Activated naive CD4-positive, alpha-beta T cell treated with anti-CD3 and anti-CD28 coated beads for 36 hours (primary cell): ENCODE measurements around the gene LGALS9. TPM values are rescaled to one million over a fixed set of nuclear protein-coding genes. Genes with fewer than 3 reads are reported as not detected.

ENCODE experiments used
- CTCF ChIA-PET: fragments of 350-600 bp; sonication (Branson Sonifier 250); formaldehyde crosslinking; loops from one replicate; lab custom pipeline; 2021; ENCODE audit warnings: antibody characterized with exemption; lab: Charles Lee
- DNase-seq: peaks from one replicate; pipeline ENCODE4 v3.0.0-alpha.2; 2020
- H3K27ac Mint-ChIP-seq: one replicate; pipeline ENCODE4 v1.8.0; 2021; ENCODE audit warnings: mild to moderate bottlenecking, mixed read lengths
- H3K27me3 Mint-ChIP-seq: one replicate; pipeline ENCODE4 v1.8.0; 2021; ENCODE audit warnings: low read depth, mixed read lengths
- H3K36me3 Mint-ChIP-seq: one replicate; pipeline ENCODE4 v1.8.0; 2021; ENCODE audit warnings: low read depth, mixed read lengths
- H3K4me1 Mint-ChIP-seq: one replicate; pipeline ENCODE4 v1.8.0; 2021; ENCODE audit warnings: low read depth, mixed read lengths
- H3K4me3 Mint-ChIP-seq: one replicate; pipeline ENCODE4 v1.8.0; 2021; ENCODE audit warnings: mild to moderate bottlenecking, moderate library complexity, mixed read lengths
- H3K9me3 Mint-ChIP-seq: one replicate; pipeline ENCODE4 v1.8.0; 2021; ENCODE audit warnings: mixed read lengths
- intact Hi-C: fragments of 100-400 bp; cut with micrococcal nuclease; formaldehyde crosslinking; loops from one replicate; pipeline ENCODE4 v1.15.1; 2023
- total RNA-seq, 2 experiments: library from RNA; stranded (reverse); gene quantifications; one replicate each; pipeline ENCODE4 v1.2.3, GENCODE V29; 2021

The LGALS9 gene
- total RNA-seq, 2 experiments from 2014 or later, result 80.2 to 81.1 TPM

GRCh38 chr17:27596096-27596495 is 34.9 kb upstream of the LGALS9 start:
- Mint-ChIP-seq H3K4me1 (peaks cover 10% of the 10 kb centered on the region), H3K9me3 (no peaks in the 10 kb centered on the region), H3K27ac (no peak overlapping the region), H3K4me3 (no peak overlapping the region), H3K27me3 (no peaks in the 10 kb centered on the region), H3K36me3 (peaks cover 47% of the 10 kb centered on the region)
- intact Hi-C loops, result no loop called here
- no peak for DNase-seq
- CTCF ChIA-PET, result interaction anchor here (0.8 to 2.2 kb wide), 8 partner anchors 13 to 242 kb away, joined by 3 to 9 read pairs (median 4); no protein-coding TSS in a partner anchor

GRCh38 chr17:27596566-27597187 is 34.3 kb upstream of the LGALS9 start:
- CTCF ChIA-PET, result interaction anchor here (0.6 to 6.9 kb wide), 12 partner anchors 14 to 361 kb away, joined by 3 to 78 read pairs (median 6); partner anchors contain the start of gene KSR1
- Mint-ChIP-seq H3K36me3 (peaks cover 52% of the 10 kb centered on the region), H3K4me1 (peaks cover 12% of the 10 kb centered on the region), H3K4me3 (no peak overlapping the region), H3K27ac (peak overlapping the region; percentile 58), H3K9me3 (no peaks in the 10 kb centered on the region), H3K27me3 (no peaks in the 10 kb centered on the region)
- intact Hi-C loops, result no loop called here
- DNase-seq, result no peak

GRCh38 chr17:27597188-27597580 is 33.8 kb upstream of the LGALS9 start:
- intact Hi-C loops, result no loop called here
- Mint-ChIP-seq H3K4me3 (no peak overlapping the region), H3K4me1 (peaks cover 14% of the 10 kb centered on the region), H3K27ac (no peak overlapping the region), H3K36me3 (peaks cover 54% of the 10 kb centered on the region), H3K27me3 (no peaks in the 10 kb centered on the region), H3K9me3 (no peaks in the 10 kb centered on the region)
- CTCF ChIA-PET, result interaction anchor here (0.6 to 6.9 kb wide), 11 partner anchors 8 to 362 kb away, joined by 3 to 78 read pairs (median 4); partner anchors contain the start of gene KSR1
- DNase-seq, result no peak

- H3K4me1 Mint-ChIP-seq, result peaks cover 16% of the 10 kb centered on the region
- peaks cover 50% of the 10 kb centered on the region for H3K36me3 Mint-ChIP-seq
Observed at GRCh38 chr17:27597783-27598320, 33.1 kb upstream of the LGALS9 start.

GRCh38 chr17:27598337-27599050 is 32.5 kb upstream of the LGALS9 start:
- H3K36me3 Mint-ChIP-seq, result peaks cover 52% of the 10 kb centered on the region
- no peak for DNase-seq
- intact Hi-C loops, result no loop called here
- no peaks in the 10 kb centered on the region for H3K9me3 Mint-ChIP-seq
- CTCF ChIA-PET, result interaction anchor here (0.7 to 7.7 kb wide), 20 partner anchors 9 to 363 kb away, joined by 3 to 124 read pairs (median 12); partner anchors contain the start of gene KSR1
- no peaks in the 10 kb centered on the region for H3K27me3 Mint-ChIP-seq
- H3K27ac Mint-ChIP-seq, result peak overlapping the region; percentile 30
- no peak overlapping the region for H3K4me3 Mint-ChIP-seq
- peaks cover 19% of the 10 kb centered on the region for H3K4me1 Mint-ChIP-seq

More at GRCh38 chr17:27597783-27598320, 33.1 kb upstream of the LGALS9 start:
- no peaks in the 10 kb centered on the region for H3K27me3 Mint-ChIP-seq
- H3K27ac Mint-ChIP-seq, result no peak overlapping the region
- DNase-seq, result no peak
- no peak overlapping the region for H3K4me3 Mint-ChIP-seq
- no peaks in the 10 kb centered on the region for H3K9me3 Mint-ChIP-seq
- CTCF ChIA-PET, result interaction anchor here (0.6 to 6.9 kb wide), 13 partner anchors 8 to 362 kb away, joined by 3 to 78 read pairs (median 5); partner anchors contain the start of gene KSR1
- intact Hi-C loops, result no loop called here

GRCh38 chr17:27600471-27600870 is 30.5 kb upstream of the LGALS9 start:
- intact Hi-C loops, result loop anchor here (2.0 kb wide), 1 partner anchor 56 kb away; no protein-coding TSS in a partner anchor
- no peak for DNase-seq
- H3K36me3 Mint-ChIP-seq, result peaks cover 56% of the 10 kb centered on the region
- no peak overlapping the region for H3K27ac Mint-ChIP-seq
- H3K4me3 Mint-ChIP-seq, result no peak overlapping the region
- no peaks in the 10 kb centered on the region for H3K9me3 Mint-ChIP-seq
- CTCF ChIA-PET, result interaction anchor here (0.7 to 7.7 kb wide), 39 partner anchors 8 to 572 kb away, joined by 3 to 124 read pairs (median 6); partner anchors contain the start of genes KSR1 and LGALS9
- no peaks in the 10 kb centered on the region for H3K27me3 Mint-ChIP-seq
- peaks cover 14% of the 10 kb centered on the region for H3K4me1 Mint-ChIP-seq

GRCh38 chr17:27601069-27601974 is 29.7 kb upstream of the LGALS9 start:
- Mint-ChIP-seq H3K27me3 (no peaks in the 10 kb centered on the region), H3K27ac (no peak overlapping the region), H3K9me3 (no peaks in the 10 kb centered on the region), H3K4me1 (peaks cover 11% of the 10 kb centered on the region), H3K4me3 (no peak overlapping the region), H3K36me3 (peaks cover 58% of the 10 kb centered on the region)
- intact Hi-C loops, result loop anchor here (1.0 to 2.0 kb wide), 8 partner anchors 21 to 365 kb away; partner anchors contain the start of gene KSR1
- DNase-seq, result peak; percentile 91
- CTCF ChIA-PET, result interaction anchor here (0.6 to 7.7 kb wide), 40 partner anchors 9 to 476 kb away, joined by 3 to 124 read pairs (median 8); partner anchors contain the start of genes KSR1 and LGALS9

GRCh38 chr17:27601975-27602302 is 29.0 kb upstream of the LGALS9 start:
- CTCF ChIA-PET, result interaction anchor here (0.6 to 7.7 kb wide), 25 partner anchors 10 to 365 kb away, joined by 3 to 124 read pairs (median 8); partner anchors contain the start of genes KSR1 and LGALS9
- no peaks in the 10 kb centered on the region for H3K27me3 Mint-ChIP-seq
- no peak overlapping the region for H3K4me3 Mint-ChIP-seq
- H3K9me3 Mint-ChIP-seq, result no peaks in the 10 kb centered on the region
- intact Hi-C loops, result loop anchor here (1.0 to 2.0 kb wide), 8 partner anchors 22 to 366 kb away; partner anchors contain the start of gene KSR1
- peaks cover 55% of the 10 kb centered on the region for H3K36me3 Mint-ChIP-seq
- no peak for DNase-seq
- H3K4me1 Mint-ChIP-seq, result peaks cover 11% of the 10 kb centered on the region
- H3K27ac Mint-ChIP-seq, result no peak overlapping the region

- Mint-ChIP-seq H3K4me1 (peaks cover 11% of the 10 kb centered on the region), H3K27me3 (no peaks in the 10 kb centered on the region), H3K36me3 (peaks cover 55% of the 10 kb centered on the region), H3K4me3 (no peak overlapping the region), H3K27ac (no peak overlapping the region), H3K9me3 (no peaks in the 10 kb centered on the region)
- peak; percentile 81 for DNase-seq
- intact Hi-C loops, result loop anchor here (1.0 kb wide), 3 partner anchors 44 to 153 kb away; no protein-coding TSS in a partner anchor
- CTCF ChIA-PET, result interaction anchor here (0.9 to 7.7 kb wide), 23 partner anchors 10 to 366 kb away, joined by 3 to 124 read pairs (median 8); partner anchors contain the start of genes KSR1 and LGALS9
Observed at GRCh38 chr17:27602721-27603420, 28.1 kb upstream of the LGALS9 start.

GRCh38 chr17:27603421-27603770 is 27.6 kb upstream of the LGALS9 start:
- Mint-ChIP-seq H3K27ac (no peak overlapping the region), H3K4me3 (no peak overlapping the region), H3K9me3 (no peaks in the 10 kb centered on the region), H3K4me1 (peaks cover 11% of the 10 kb centered on the region), H3K36me3 (peaks cover 56% of the 10 kb centered on the region), H3K27me3 (no peaks in the 10 kb centered on the region)
- CTCF ChIA-PET, result interaction anchor here (0.6 to 7.7 kb wide), 19 partner anchors 11 to 417 kb away, joined by 3 to 124 read pairs (median 8); partner anchors contain the start of genes KSR1 and LGALS9
- DNase-seq, result no peak
- intact Hi-C loops, result loop anchor here (1.0 kb wide), 3 partner anchors 44 to 153 kb away; no protein-coding TSS in a partner anchor
